IMR-90 (cell line): ENCODE results near the gene LAP3. TPM values are rescaled to one million over a fixed set of nuclear protein-coding genes. Genes with fewer than 3 reads are reported as not detected.

ENCODE experiments used
- ATAC-seq: fragments of 200-7000 bp; cut with Tn5 transposase; 2 replicates; pipeline ENCODE4 v1.9.1; 2020; ENCODE audit warnings: low read depth, mild to moderate bottlenecking, moderate library complexity
- BruUV-seq: library from RNA; stranded (reverse); fragments of 400-500 nt; replicated peaks from 2 replicates; lab custom pipeline; 2021; lab: Mats Ljungman, UMichigan
- CTCF ChIA-PET: fragments of 300-600 bp; formaldehyde crosslinking; extraction: SDS; loops from one replicate; lab custom pipeline; 2021; ENCODE audit warnings: antibody characterized with exemption; lab: Yijun Ruan, JAX
- POLR2A ChIA-PET: fragments of 300-600 bp; sonication (Branson Sonifier 250); formaldehyde crosslinking; loops from one replicate; lab custom pipeline; 2022; ENCODE audit warnings: antibody characterized with exemption; ENCODE audit not compliant: unreplicated experiment; lab: Charles Lee
- DNase-seq: peaks from one replicate; pipeline ENCODE4 v3.0.0; 2013
- H2AFZ ChIP-seq: replicated peaks from 2 replicates; pipeline ENCODE3; 2013; ENCODE audit warnings: low read length, mild to moderate bottlenecking; ENCODE audit not compliant: poor library complexity
- H2AK5ac ChIP-seq: 2 replicates; pipeline ENCODE4 v1.6.1; 2013; ENCODE audit warnings: low read depth, low read length, inconsistent platforms
- H2AK9ac ChIP-seq: replicated peaks from 2 replicates; pipeline ENCODE3; 2013; ENCODE audit warnings: mild to moderate bottlenecking, low read depth, low read length, moderate library complexity; ENCODE audit not compliant: poor library complexity
- H2BK120ac ChIP-seq: 2 replicates; pipeline ENCODE4 v1.6.1; 2013; ENCODE audit warnings: low read depth, low read length, inconsistent platforms
- H2BK15ac ChIP-seq: 3 replicates; pipeline ENCODE4 v1.6.1; 2013; ENCODE audit warnings: low read depth, low read length, inconsistent platforms
- H2BK20ac ChIP-seq: 2 replicates; pipeline ENCODE4 v1.6.1; 2013; ENCODE audit warnings: low read depth, mild to moderate bottlenecking, inconsistent platforms, low read length, moderate library complexity
- H2BK5ac ChIP-seq: 2 replicates; pipeline ENCODE4 v1.6.1; 2013; ENCODE audit warnings: mild to moderate bottlenecking, low read depth, low read length, inconsistent platforms; ENCODE audit not compliant: poor library complexity, severe bottlenecking
- H3K14ac ChIP-seq: replicated peaks from 2 replicates; pipeline ENCODE4 v1.6.1; 2013; ENCODE audit warnings: low read depth, low read length, inconsistent platforms
- H3K18ac ChIP-seq: 2 replicates; pipeline ENCODE4 v1.6.1; 2013; ENCODE audit warnings: low read depth, low read length, control low read depth
- H3K23ac ChIP-seq: 2 replicates; pipeline ENCODE4 v1.6.1; 2013; ENCODE audit warnings: low read depth, low read length, inconsistent platforms
- H3K27ac ChIP-seq: 2 replicates; pipeline ENCODE4 v1.5.1; 2013; ENCODE audit warnings: mild to moderate bottlenecking, control low read depth, low read length; ENCODE audit not compliant: insufficient read depth
- H3K27me3 ChIP-seq: 2 replicates; pipeline ENCODE4 v1.6.1; 2013; ENCODE audit warnings: low read length; ENCODE audit not compliant: control insufficient read depth, insufficient read depth
- H3K36me3 ChIP-seq: 2 replicates; pipeline ENCODE4 v1.6.1; 2013; ENCODE audit warnings: low read length, mixed read lengths; ENCODE audit not compliant: control insufficient read depth, insufficient read depth
- H3K4ac ChIP-seq: 2 replicates; pipeline ENCODE4 v1.6.1; 2013; ENCODE audit warnings: low read depth, low read length, inconsistent platforms
- H3K4me1 ChIP-seq: 2 replicates; pipeline ENCODE4 v1.6.1; 2013; ENCODE audit warnings: low read length, mixed read lengths; ENCODE audit not compliant: control insufficient read depth, insufficient read depth
- H3K4me2 ChIP-seq: 2 replicates; pipeline ENCODE4 v1.6.1; 2013; ENCODE audit warnings: low read depth, mild to moderate bottlenecking, control low read depth, low read length, moderate library complexity
- H3K4me3 ChIP-seq: 2 replicates; pipeline ENCODE4 v1.5.1; 2013; ENCODE audit warnings: low read depth, mild to moderate bottlenecking, control low read depth, low read length, moderate library complexity; ENCODE audit not compliant: insufficient read depth
- H3K56ac ChIP-seq: 2 replicates; pipeline ENCODE4 v1.6.1; 2013; ENCODE audit warnings: low read length, inconsistent platforms; ENCODE audit not compliant: insufficient read depth; ENCODE audit errors: extremely low read depth
- H3K79me1 ChIP-seq, 2 experiments: 2 replicates each; pipeline ENCODE4 v1.6.1; 2013; ENCODE audit warnings: low read length in 2 of 2, inconsistent platforms in 1 of 2, low read depth in 1 of 2
- H3K9ac ChIP-seq: 2 replicates; pipeline ENCODE4 v1.6.1; 2013; ENCODE audit warnings: low read depth, low read length, control low read depth
- H3K9me1 ChIP-seq: 2 replicates; pipeline ENCODE4 v1.6.1; 2013; ENCODE audit warnings: low read length, inconsistent platforms; ENCODE audit not compliant: insufficient read depth
- H3K9me3 ChIP-seq: 2 replicates; pipeline ENCODE4 v1.6.1; 2013; ENCODE audit warnings: low read length; ENCODE audit not compliant: control insufficient read depth, insufficient read depth
- H4K20me1 ChIP-seq: 2 replicates; pipeline ENCODE4 v1.6.1; 2013; ENCODE audit warnings: low read length, inconsistent platforms; ENCODE audit not compliant: insufficient read depth
- H4K5ac ChIP-seq: 2 replicates; pipeline ENCODE4 v1.6.1; 2013; ENCODE audit warnings: mild to moderate bottlenecking, low read depth, low read length, control low read depth
- H4K8ac ChIP-seq, 2 experiments: 2 replicates each; pipeline ENCODE4 v1.6.1; 2013; ENCODE audit warnings: low read depth in 2 of 2, low read length in 2 of 2, control low read depth in 1 of 2, inconsistent platforms in 1 of 2
- H4K91ac ChIP-seq: 2 replicates; pipeline ENCODE4 v1.6.1; 2013; ENCODE audit warnings: low read depth, low read length, inconsistent platforms; ENCODE audit not compliant: insufficient read depth
- CHD1 ChIP-seq: IDR thresholded peaks from 2 replicates; pipeline ENCODE4 v1.6.1; 2012; ENCODE audit warnings: low read depth, low read length, improper control_type of control experiment
- FOS ChIP-seq: fragments of 150-350 bp; IDR thresholded peaks from 2 replicates; pipeline ENCODE4 v1.6.1; 2016; ENCODE audit warnings: low read depth, low read length
- MAFK ChIP-seq: IDR thresholded peaks from 2 replicates; pipeline ENCODE4 v1.6.1; 2012; ENCODE audit warnings: low read depth, low read length, improper control_type of control experiment
- MXI1 ChIP-seq: IDR thresholded peaks from 2 replicates; pipeline ENCODE4 v1.6.1; 2012; ENCODE audit warnings: low read depth, mild to moderate bottlenecking, low read length, moderate library complexity, borderline replicate concordance
- RAD21 ChIP-seq: IDR thresholded peaks from 2 replicates; pipeline ENCODE4 v1.6.1; 2012; ENCODE audit warnings: low read length, improper control_type of control experiment
- RCOR1 ChIP-seq: IDR thresholded peaks from 2 replicates; pipeline ENCODE4 v1.6.1; 2012; ENCODE audit warnings: mild to moderate bottlenecking, low read length, improper control_type of control experiment; ENCODE audit not compliant: insufficient replicate concordance
- RFX5 ChIP-seq: IDR thresholded peaks from 2 replicates; pipeline ENCODE4 v1.8.0; 2012; ENCODE audit warnings: low read depth, mild to moderate bottlenecking, low read length, moderate library complexity
- SMC3 ChIP-seq: fragments of 150-350 bp; IDR thresholded peaks from 2 replicates; pipeline ENCODE4 v1.6.1; 2016; ENCODE audit warnings: low read depth, mild to moderate bottlenecking, antibody characterized with exemption, low read length, moderate library complexity
- WGBS, 2 experiments: methylation state at CpG; one replicate each; pipeline versions ENCODE4 v1.1.5 to v1.1.7; 2013; ENCODE audit warnings: missing lambda C conversion rate in 2 of 2; ENCODE audit not compliant: insufficient read length in 1 of 2; ENCODE audit errors: extremely low coverage in 2 of 2; 5-methylcytosine and 5-hydroxymethylcytosine counted together
- dilution Hi-C: fragments of 300-500 bp; cut with HindIII; formaldehyde crosslinking; loops from one replicate; pipeline ENCODE4 v1.14.3; 2018; ENCODE audit warnings: low sequenced_read_pairs; ENCODE audit not compliant: unreplicated experiment
- in situ Hi-C: fragments of 300-500 bp; cut with MboI; formaldehyde crosslinking; loops from 3 replicates; pipeline ENCODE4 v1.14.3; 2019; ENCODE audit warnings: low sequenced_read_pairs, inconsistent platforms, mixed read lengths
- intact Hi-C: fragments of 100-400 bp; cut with micrococcal nuclease; formaldehyde crosslinking; loops from 2 replicates; pipeline ENCODE4 v1.10.0; 2022
- polyA plus RNA-seq, 3 experiments: library from polyadenylated mRNA; depleted of rRNA; stranded (reverse); fragments of >200 nt; gene quantifications; 2 replicates each; pipeline ENCODE4 v1.2.3, GENCODE V29; 2012; ENCODE audit warnings: low replicate concordance in 1 of 3
- total RNA-seq: library from RNA; depleted of rRNA; stranded (reverse); fragments of >200 nt; gene quantifications from 2 replicates; pipeline ENCODE4 v1.2.3, GENCODE V29; 2012
- TF ChIP-seq, protein P1 (sequence below): conservative IDR thresholded peaks from 2 replicates; pipeline ENCODE4 v1.5.1; 2012; ENCODE audit warnings: mild to moderate bottlenecking, low read depth, low read length, improper control_type of control experiment
- TF ChIP-seq, protein P2 (sequence below): fragments of 150-350 bp; IDR thresholded peaks from 2 replicates; pipeline ENCODE4 v1.6.1; 2016; ENCODE audit warnings: low read depth, mild to moderate bottlenecking, low read length, moderate library complexity, borderline replicate concordance
- TF ChIP-seq, protein P3 (sequence below): fragments of 150-350 bp; IDR thresholded peaks from 2 replicates; pipeline ENCODE4 v1.6.1; 2017; ENCODE audit warnings: mild to moderate bottlenecking, antibody characterized with exemption, low read length, low read depth

LAP3 gene
- total and polyA plus RNA-seq, 2 of the 4 experiments (the other 2 are of a cell fraction) = 57.9 to 91.6 TPM

DNA sequence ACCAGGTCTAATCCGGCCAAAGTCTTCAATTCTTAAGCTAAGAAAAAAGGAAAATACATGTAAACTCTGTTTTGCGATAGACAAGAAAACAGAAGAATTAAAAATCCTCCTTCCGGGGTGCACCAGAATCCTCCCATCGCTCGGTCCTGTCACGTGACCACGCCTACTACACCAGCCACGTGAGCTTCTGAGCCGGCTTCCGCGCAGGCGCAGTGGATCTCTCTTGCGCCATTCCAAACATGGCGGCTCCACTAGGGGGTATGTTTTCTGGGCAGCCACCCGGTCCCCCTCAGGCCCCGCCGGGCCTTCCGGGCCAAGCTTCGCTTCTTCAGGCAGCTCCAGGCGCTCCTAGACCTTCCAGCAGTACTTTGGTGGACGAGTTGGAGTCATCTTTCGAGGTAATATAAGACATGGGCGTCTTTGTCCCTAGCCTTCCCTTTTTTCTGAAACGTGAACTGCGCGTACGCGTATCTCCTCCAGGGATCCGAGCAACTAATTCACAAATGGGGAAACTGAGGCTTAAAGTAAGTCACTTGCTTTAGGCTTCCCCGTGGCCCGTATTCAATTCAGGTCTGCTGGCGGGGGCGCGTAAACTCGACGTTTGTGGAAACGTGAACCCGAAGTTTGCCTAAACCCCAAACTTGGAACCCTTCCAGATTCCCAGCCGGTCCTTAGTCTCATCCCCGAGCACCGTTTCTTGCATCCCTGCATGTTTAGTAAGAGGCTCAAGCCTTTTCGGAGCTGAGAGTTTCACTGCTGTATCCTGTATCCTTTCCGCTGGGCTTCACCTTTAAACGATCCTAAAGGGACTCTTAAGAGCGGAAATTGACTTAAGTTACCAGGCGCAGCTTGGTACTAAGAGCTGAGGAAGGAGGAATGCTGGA lies 37.7 kb downstream of the LAP3 start, which contains the start of gene MED28:
Gene MED28, plus strand, starts transcription at position 226 of the 884 bp plus-strand sequence. Its CDS starts 14 bp downstream, at position 240.
- in situ Hi-C loops = loop anchor here (5.0 kb wide), 1 partner anchor 32 kb away; no protein-coding TSS in a partner anchor
- intact Hi-C loops = loop anchor here (2.0 kb wide), 1 partner anchor 38 kb away; the partner anchor contains the start of gene LAP3
- peak within 1 kb of the TSS; percentile 81 for H2BK120ac ChIP-seq
- peak within 1 kb of the TSS; percentile 91 for H3K27ac ChIP-seq
- peak within 1 kb of the TSS; percentile 88 for H2AK5ac ChIP-seq
- peak; percentile 87 for ATAC-seq
- H3K23ac ChIP-seq = peak within 1 kb of the TSS; percentile 95
- peak within 1 kb of the TSS; percentile 47 for H2AK9ac ChIP-seq
- peak within 1 kb of the TSS; percentile 91 for H2AFZ ChIP-seq
- peak; percentile 95 for DNase-seq
- H2BK20ac ChIP-seq = peak within 1 kb of the TSS; percentile 16; the same call in 1 of the 2 replicates
- H4K91ac ChIP-seq = peak within 1 kb of the TSS; percentile 78
- H3K9me3 ChIP-seq = no peaks in the 10 kb centered on the region
- peak within 1 kb of the TSS; percentile 96 for H3K9ac ChIP-seq
- peaks cover 42% of the 10 kb centered on the region for H4K20me1 ChIP-seq
- H3K4me3 ChIP-seq = peak within 1 kb of the TSS; percentile 75
- peak within 1 kb of the TSS; percentile 79 for H3K18ac ChIP-seq
- H3K14ac ChIP-seq = peak within 1 kb of the TSS; percentile 95
- H4K8ac ChIP-seq = peak within 1 kb of the TSS; percentile 59 to 98
- H3K56ac ChIP-seq = peak within 1 kb of the TSS; percentile 98
- TSS peak; percentile 83 for BruUV-seq
- peak within 1 kb of the TSS; percentile 84 for H3K4ac ChIP-seq
- dilution Hi-C loops = no loop called here
- H2BK5ac ChIP-seq = peak within 1 kb of the TSS; percentile 77
- 1% methylated on average over 15 of the region's 46 CpGs; no CpG with 5 or more reads in 1 of the 2 experiments for WGBS, 2 experiments
- peaks cover 12% of the 10 kb centered on the region for H3K9me1 ChIP-seq
- peak within 1 kb of the TSS; percentile 85 for H4K5ac ChIP-seq
- peak within 1 kb of the TSS; percentile 92 for H3K4me2 ChIP-seq
- H3K4me1 ChIP-seq = peaks cover 11% of the 10 kb centered on the region
- ChIA-PET POLR2A (interaction anchor here (0.6 to 1.0 kb wide), 3 partner anchors 34 to 195 kb away, joined by 3 to 4 read pairs (median 3); no protein-coding TSS in a partner anchor), CTCF (interaction anchor here (0.7 to 0.8 kb wide), 2 partner anchors 65 to 1959 kb away, joined by 3 read pairs; no protein-coding TSS in a partner anchor)
- H2BK15ac ChIP-seq = peak within 1 kb of the TSS; percentile 30; the same call in 1 of the 3 replicates
- peaks cover 16% of the 10 kb centered on the region for H3K36me3 ChIP-seq
- no peaks in the 10 kb centered on the region for H3K27me3 ChIP-seq
- peaks cover 0 to 34% of the 10 kb centered on the region in 2 experiments; a peak in 2 of 4 replicates for H3K79me1 ChIP-seq
- TF ChIP-seq CHD1 (no peak), MAFK (no peak), RFX5 (no peak), FOS (no peak), SMC3 (no peak), RCOR1 (no peak), RAD21 (no peak), MXI1 (peak; percentile 52)
- TF ChIP-seq, protein P1, sequence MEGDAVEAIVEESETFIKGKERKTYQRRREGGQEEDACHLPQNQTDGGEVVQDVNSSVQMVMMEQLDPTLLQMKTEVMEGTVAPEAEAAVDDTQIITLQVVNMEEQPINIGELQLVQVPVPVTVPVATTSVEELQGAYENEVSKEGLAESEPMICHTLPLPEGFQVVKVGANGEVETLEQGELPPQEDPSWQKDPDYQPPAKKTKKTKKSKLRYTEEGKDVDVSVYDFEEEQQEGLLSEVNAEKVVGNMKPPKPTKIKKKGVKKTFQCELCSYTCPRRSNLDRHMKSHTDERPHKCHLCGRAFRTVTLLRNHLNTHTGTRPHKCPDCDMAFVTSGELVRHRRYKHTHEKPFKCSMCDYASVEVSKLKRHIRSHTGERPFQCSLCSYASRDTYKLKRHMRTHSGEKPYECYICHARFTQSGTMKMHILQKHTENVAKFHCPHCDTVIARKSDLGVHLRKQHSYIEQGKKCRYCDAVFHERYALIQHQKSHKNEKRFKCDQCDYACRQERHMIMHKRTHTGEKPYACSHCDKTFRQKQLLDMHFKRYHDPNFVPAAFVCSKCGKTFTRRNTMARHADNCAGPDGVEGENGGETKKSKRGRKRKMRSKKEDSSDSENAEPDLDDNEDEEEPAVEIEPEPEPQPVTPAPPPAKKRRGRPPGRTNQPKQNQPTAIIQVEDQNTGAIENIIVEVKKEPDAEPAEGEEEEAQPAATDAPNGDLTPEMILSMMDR = 0 out of 2 replicates have a peak, but pooled peaks have one; percentile 5
- TF ChIP-seq, protein P2, sequence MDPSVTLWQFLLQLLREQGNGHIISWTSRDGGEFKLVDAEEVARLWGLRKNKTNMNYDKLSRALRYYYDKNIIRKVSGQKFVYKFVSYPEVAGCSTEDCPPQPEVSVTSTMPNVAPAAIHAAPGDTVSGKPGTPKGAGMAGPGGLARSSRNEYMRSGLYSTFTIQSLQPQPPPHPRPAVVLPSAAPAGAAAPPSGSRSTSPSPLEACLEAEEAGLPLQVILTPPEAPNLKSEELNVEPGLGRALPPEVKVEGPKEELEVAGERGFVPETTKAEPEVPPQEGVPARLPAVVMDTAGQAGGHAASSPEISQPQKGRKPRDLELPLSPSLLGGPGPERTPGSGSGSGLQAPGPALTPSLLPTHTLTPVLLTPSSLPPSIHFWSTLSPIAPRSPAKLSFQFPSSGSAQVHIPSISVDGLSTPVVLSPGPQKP = no peak
- TF ChIP-seq, protein P3, sequence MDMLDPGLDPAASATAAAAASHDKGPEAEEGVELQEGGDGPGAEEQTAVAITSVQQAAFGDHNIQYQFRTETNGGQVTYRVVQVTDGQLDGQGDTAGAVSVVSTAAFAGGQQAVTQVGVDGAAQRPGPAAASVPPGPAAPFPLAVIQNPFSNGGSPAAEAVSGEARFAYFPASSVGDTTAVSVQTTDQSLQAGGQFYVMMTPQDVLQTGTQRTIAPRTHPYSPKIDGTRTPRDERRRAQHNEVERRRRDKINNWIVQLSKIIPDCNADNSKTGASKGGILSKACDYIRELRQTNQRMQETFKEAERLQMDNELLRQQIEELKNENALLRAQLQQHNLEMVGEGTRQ = peak; percentile 100
